ENCODE results near the gene LCP1. TPM values are rescaled to one million over a fixed set of nuclear protein-coding genes. Genes with fewer than 3 reads are reported as not detected.

LCP1 gene
- total RNA-seq, 6 experiments from 2014 or later: 0.05 TPM; not detected in 5

GRCh38 chr13:46185634-46186033 is 3.7 kb upstream of the LCP1 start:
- Mint-ChIP-seq H3K27ac (no peak overlapping the region), H3K36me3 (ENCODE audit: low read depth) (no peaks in the 10 kb centered on the region), H3K27me3 (ENCODE audit: insufficient read depth) (peaks cover 3% of the 10 kb centered on the region; the same call in 1 of the 2 replicates), H3K9me3 (no peaks in the 10 kb centered on the region), H3K4me1 (ENCODE audit: low read depth) (no peaks in the 10 kb centered on the region), H3K4me3 (no peak overlapping the region)
- no peak for DNase-seq
- no peak for TF ChIP-seq CTCF (IDR thresholded peaks at IDR 0.05)

GRCh38 chr13:46184277-46184699 is 2.3 kb upstream of the LCP1 start:
- Mint-ChIP-seq H3K4me3 (no peak overlapping the region), H3K27ac (no peak overlapping the region)

GRCh38 chr13:46183018-46183946 is 1.3 kb upstream of the LCP1 start:
- TF ChIP-seq CTCF (IDR thresholded peaks at IDR 0.05): no peak
- Mint-ChIP-seq H3K4me1 (ENCODE audit: low read depth) (no peaks in the 10 kb centered on the region), H3K36me3 (ENCODE audit: low read depth) (no peaks in the 10 kb centered on the region), H3K9me3 (no peaks in the 10 kb centered on the region), H3K27ac (no peak overlapping the region), H3K4me3 (no peak overlapping the region), H3K27me3 (ENCODE audit: insufficient read depth) (no peaks in the 10 kb centered on the region; the same call in 1 of the 2 replicates)
- DNase-seq: no peak

More at GRCh38 chr13:46184277-46184699, 2.3 kb upstream of the LCP1 start:
- Mint-ChIP-seq H3K36me3 (ENCODE audit: low read depth) (no peaks in the 10 kb centered on the region), H3K4me1 (ENCODE audit: low read depth) (no peaks in the 10 kb centered on the region), H3K9me3 (no peaks in the 10 kb centered on the region), H3K27me3 (ENCODE audit: insufficient read depth) (no peaks in the 10 kb centered on the region; the same call in 1 of the 2 replicates)
- peak; percentile 67 for TF ChIP-seq CTCF (IDR thresholded peaks at IDR 0.05)
- DNase-seq: no peak

GRCh38 chr13:46182491-46182877 is 507 bp upstream of the LCP1 start:
- Mint-ChIP-seq H3K27me3 (ENCODE audit: insufficient read depth) (peaks cover 2% of the 10 kb centered on the region; the same call in 1 of the 2 replicates), H3K4me3 (no peak overlapping the region), H3K36me3 (ENCODE audit: low read depth) (no peaks in the 10 kb centered on the region), H3K9me3 (no peaks in the 10 kb centered on the region), H3K4me1 (ENCODE audit: low read depth) (no peaks in the 10 kb centered on the region), H3K27ac (no peak overlapping the region)
- no peak for DNase-seq
- TF ChIP-seq CTCF (IDR thresholded peaks at IDR 0.05): no peak

GRCh38 chr13:46181377-46181839 is 569 bp downstream of the LCP1 start:
- peaks cover 2% of the 10 kb centered on the region; the same call in 1 of the 2 replicates for H3K27me3 Mint-ChIP-seq (ENCODE audit: insufficient read depth)
- H3K36me3 Mint-ChIP-seq (ENCODE audit: low read depth): no peaks in the 10 kb centered on the region
- no peak overlapping the region for H3K4me3 Mint-ChIP-seq
- no peak for TF ChIP-seq CTCF (IDR thresholded peaks at IDR 0.05)
- H3K27ac Mint-ChIP-seq: no peak overlapping the region
- H3K4me1 Mint-ChIP-seq (ENCODE audit: low read depth): no peaks in the 10 kb centered on the region
- no peak for DNase-seq
- no peaks in the 10 kb centered on the region for H3K9me3 Mint-ChIP-seq

All from HFFc6 (cell line).